IPS-NIHi7 (cell line): ENCODE measurements around the gene GFRA3.

ENCODE experiments used
- DNase-seq: peaks from one replicate; pipeline ENCODE4 v3.0.0; 2012; ENCODE audit warnings: mixed read lengths; ENCODE audit errors: extremely low spot score

GFRA3 gene

DNA sequence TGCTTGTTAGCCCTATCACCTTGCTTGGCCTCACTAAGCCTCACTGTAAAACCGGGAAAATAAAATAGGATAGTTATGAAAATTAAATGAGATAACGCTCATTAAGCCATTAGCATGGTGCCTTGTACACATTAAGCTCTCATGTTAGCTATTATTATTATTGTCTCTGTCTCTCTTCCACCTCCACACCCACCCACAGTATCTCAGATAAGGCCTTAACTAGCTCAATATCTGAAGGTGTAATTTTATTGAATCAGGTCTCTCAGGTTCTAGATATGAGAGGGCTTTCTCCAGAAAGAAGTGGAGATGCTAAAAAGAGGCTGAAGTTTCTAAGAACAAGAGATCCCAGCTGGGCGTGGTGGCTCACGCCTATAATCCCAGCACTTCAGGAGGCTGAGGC is 27.6 kb downstream of the GFRA3 start:
- no peak for DNase-seq

DNA sequence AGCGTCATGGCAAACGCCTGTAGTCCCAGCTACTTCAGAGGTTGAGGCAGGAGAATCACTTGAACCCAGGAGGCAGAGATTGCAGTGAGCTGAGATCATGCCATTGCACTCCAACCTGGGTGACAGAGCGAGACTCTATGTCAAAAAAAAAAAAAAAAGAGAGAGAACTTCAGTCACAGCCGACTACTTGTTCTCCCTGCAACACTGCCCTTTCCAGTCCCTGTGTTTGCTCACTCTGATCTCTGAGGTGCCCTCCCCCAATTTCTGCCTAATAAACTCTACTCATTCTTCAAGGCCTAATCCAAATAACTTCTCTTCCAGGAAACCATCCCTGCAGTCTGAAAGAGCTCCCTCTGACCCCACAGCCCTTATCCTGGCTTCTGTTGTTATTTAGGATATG is 28.1 kb downstream of the GFRA3 start:
- no peak for DNase-seq

DNA sequence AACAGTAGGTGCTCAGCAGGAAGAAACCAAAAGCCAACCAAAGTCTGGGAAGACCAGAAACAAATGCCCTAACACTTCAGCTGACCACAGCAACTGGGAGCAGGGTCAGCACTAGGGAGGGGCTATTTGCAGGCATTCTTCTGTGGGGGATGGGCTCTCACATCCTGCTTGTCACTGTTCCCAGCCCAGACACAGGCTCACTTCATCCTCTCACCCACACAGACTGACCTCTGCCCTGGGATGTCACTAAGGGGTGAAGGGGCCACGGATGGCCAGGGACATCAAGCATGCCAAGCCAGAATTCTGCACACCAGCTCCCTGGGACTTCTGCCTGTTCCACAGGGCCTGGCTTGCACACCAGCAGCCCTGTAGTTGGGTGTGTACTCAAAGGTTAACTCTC is 28.7 kb downstream of the GFRA3 start:
- peak; percentile 73 for DNase-seq

DNA sequence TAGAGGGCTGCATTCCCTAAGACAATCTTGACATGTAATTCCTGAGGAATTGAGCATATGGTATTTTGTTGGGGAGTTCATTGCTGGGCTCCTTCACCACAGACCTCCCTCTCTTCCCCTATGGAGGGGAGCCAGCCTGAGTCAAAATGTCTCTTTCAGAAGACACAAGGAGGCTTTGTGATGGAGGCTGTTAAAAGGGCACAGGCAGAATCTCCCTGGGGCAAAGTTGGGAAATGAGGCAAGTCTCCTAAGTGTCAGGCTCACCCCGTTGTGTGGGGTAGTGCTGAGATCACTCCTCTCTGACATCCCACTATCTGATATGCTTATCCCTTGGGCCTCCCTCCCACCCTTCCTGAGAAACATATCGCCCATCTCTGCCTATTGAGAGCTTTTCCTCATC is 30.6 kb downstream of the GFRA3 start:
- DNase-seq: no peak

DNA sequence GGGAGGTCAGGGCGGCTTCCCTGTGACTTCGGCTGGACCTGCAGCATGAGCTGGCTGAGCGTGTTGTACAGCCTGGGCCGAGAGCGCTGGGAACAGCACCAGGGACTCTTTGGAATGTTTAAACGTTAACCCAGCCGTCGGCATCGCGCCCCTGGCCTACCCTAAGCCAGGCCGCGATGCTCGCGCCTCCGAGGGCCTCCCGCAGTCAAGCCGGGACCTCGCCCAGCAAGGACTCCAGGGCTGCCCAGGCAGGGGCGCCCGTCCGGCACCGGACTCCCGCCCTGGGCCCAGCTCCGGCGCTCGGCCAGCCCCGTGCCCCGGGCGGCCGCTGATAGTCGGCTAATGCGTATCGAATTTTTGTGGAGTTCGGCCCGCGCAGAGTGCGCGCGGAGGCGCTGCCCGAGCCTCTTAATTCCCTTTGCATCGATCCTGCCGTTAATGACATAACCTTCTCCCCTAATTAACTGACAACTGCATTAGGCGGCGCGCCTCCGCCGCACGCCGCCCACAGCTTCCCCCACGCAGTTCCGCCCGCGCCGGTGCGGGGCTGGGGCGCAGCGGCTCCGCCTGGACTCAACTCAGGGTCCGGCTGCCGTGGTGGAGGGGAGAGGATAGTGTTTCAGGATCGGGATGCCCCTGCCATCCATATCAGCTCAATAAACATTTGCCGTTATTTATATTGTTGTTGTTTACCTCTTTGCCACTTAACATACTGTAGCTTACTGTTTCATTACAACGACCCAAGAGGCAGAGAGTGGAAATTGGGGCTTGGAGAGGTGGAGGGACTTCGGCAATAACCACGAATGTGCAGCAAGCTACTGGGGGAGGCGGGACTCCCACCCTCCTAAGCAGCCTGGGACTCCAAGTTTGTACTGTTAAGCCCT is 32.5 kb downstream of the GFRA3 start:
- DNase-seq: peak; percentile 71

DNA sequence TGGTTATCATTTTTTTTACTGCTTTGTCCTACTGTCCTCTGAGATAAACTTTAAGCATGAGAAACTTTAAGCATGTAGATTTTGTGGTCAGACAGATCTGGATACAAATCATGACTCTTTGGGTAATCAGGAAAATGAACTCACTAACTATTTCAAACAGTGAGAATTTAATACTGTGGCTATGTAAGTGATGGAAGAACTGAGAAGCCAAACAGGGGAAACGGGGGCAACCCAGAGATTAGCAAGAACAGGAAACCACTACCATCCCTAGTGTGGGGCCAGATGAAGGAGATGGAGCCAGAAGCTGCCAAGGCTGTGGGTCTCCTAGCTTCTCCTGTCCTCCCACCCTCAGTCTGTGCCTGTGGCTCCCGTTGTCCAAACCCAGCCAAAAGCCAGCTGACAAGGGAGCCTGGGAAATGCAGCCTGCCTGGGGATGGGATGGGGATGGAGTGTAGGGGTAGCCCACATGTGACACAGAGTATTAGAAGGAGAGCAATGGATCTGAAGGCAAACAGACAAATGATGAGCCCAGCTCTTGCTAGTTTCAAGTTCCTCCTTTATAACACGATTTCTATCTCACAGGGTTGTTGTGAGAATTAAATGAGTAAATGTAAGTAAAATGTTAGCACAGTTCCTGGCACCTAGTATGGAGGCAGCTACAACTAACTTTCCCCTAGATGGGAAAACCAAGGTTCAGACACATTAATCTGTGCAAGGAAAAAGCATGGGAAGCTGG is 33.6 kb downstream of the GFRA3 start:
- DNase-seq: no peak

DNA sequence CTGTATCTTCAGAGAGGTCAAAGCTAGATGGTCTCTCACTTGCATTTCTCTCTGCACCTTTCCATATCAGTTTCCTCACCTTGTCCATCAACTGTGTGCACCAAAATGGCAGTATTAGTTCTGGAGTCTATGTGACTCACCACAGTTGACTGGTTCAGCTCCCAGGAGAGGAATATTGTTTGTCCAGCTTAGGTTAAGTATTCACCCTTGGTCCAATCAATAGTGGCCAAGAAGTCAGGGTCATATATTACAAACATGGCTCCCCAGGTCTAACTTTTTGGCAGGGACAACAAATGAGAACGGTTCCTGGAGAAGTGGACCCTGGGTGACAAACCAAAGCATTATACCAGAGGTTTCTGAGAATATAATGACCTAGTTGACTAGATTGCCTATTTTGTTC is 36.4 kb downstream of the GFRA3 start:
- DNase-seq: no peak

DNA sequence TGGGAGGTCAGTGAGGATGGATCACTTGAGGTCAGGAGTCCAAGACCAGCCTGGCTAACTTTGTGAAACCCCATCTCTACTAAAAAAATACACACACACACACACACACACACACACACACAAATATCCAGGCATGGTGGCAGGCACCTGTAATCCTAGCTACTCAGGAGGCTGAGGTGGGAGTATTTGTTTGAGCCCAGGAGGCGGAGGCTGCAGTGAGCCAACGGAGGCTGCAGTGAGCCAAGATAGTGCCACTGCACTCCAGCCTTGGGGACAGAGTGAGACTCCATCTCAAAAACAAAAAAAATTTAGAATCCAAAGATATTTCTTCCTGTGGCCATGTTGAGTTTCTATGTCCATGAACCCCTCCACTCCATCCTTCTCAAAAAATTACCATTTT is 39.8 kb downstream of the GFRA3 start:
- no peak for DNase-seq

DNA sequence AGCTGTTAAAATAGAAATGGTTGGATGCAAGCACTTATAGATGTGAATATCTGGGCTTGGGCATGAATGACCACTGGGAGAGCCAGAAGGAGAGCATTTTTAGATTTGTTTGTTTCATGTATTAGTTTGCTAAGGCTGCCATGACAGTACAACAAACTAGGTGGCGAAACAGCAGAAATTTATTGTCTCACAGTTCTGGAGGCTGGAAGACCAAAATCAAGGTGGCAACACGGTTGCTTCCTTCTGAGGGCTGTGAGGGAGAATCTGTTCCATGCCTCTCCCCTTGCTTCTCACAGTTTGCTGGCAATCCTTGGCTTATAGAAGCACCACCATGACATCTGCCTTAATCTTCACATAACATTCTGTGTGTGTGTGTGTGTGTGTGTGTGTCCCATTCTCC is 41.1 kb downstream of the GFRA3 start:
- DNase-seq: no peak

DNA sequence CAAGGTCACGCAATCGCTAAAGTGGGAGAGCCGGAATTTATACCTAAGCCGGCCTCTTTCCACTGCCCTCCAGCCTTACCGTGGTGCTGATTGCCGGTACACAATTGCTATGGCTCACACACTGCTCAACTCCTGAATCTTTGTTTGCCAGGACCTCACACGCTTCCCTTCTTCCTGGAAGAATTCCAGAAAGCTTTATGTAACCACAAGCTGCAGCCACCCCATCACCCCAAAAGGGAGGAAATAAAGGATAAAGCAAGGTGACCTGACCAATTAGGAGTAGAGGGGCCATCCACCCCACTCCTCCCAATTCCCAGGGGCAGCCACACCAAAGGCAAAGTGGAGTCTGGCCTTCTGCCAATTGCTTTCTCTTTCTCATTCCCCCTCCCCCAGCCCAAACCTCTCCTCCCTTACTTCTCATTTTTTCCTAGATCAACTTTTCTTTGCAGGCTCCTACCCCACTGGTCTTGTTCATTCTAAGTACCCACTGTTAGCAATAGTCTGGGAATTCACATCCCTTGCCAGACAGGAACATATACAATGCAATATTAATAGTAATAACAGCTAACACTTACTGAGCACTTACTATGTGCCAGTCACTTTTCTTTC is 43.3 kb downstream of the GFRA3 start:
- DNase-seq: no peak

DNA sequence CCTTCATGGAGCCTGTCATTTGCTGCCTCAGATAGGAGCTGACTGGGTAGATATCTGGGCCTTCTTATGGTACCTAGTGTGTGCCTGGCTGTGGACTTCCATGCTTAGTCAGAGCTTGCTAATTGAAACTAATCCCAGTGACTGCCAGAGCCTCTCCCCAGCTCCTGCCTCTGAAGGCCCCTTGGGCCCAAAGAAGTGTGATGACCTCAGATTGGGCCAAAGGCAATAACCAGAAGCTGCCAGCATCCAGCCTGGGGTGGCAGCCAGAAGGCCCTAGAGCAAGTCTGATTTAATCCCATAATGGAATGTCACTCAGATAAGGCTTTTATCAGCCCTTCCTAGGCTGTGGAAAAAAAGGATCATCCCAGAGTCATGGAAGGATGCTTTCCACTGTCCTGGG is 44.2 kb downstream of the GFRA3 start:
- no peak for DNase-seq

DNA sequence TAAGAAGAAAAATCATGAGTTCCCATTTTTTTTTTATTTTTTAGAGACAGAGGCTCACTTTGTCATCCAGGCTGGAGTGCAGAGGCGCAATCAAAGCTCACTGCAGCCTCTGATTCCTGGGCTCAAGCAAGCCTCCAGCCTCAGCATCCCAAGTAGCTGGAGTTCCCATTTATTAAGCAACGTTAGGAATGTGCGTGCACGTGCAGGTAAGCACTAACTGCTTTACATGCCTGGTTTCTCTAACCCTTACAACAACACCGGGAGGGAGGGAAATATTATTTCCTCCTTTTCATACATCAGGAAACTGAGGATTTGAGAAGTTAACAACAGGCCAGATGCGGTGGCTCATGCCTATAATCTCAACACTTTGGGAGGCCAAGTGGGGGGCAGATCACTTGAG is 45.0 kb downstream of the GFRA3 start:
- DNase-seq: no peak

DNA sequence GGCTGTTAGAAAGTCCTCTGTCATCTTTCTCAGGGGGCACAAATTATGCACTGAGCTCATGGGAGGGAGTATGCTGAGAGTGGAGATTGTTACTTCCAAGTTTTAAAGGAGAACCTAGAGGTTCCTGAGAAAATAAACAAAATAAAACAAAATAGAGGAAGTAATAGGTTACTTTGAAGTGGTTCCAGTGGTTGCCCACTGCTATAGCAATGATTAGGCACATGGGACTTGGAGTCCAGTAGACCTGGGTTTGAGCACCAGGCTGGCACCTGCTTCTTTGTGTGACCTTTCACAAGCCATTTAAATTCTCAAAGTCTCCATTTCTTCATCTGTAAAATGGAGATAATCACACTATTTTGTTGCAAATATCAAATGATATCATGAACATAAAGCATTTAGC is 47.5 kb downstream of the GFRA3 start:
- DNase-seq: no peak

DNA sequence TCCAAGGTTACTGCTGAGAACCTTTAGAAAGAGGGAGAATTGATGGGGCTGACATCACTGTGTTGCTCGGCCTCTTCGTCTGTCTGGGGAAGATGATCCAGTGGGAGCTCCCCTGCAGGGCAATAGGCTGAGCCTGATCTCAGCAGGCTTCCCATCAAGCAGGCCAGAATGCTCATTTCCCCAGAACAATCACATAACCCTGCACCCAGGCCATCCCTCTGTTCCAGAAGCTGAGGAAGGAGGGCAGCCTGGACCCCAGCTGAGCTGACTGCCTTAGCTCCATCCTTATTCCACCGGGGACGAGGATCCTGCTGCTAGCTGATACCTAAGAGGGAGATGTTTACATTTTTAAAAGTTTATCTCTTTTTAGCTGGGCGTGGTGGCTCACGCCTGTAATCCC is 49.7 kb downstream of the GFRA3 start:
- DNase-seq: no peak

DNA sequence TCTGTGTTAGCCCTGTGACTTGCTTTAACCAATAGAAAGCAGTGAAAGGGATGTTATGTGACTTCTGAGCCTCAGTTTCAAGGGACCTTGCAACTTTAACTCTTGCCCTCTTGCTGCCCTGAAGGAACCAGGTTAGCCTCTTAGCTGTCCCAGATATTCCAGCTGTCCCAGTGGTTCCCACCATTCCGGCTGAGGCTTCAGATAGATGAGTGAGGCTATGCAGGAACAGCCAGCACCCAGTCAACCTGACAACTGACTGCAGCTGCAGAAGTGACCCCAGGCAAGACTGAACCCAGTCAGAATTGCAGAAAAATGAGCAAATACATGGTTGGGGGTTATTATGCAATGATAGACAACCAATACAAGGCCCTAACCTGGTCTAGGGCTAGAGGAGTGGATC is 50.9 kb downstream of the GFRA3 start:
- DNase-seq: no peak

DNA sequence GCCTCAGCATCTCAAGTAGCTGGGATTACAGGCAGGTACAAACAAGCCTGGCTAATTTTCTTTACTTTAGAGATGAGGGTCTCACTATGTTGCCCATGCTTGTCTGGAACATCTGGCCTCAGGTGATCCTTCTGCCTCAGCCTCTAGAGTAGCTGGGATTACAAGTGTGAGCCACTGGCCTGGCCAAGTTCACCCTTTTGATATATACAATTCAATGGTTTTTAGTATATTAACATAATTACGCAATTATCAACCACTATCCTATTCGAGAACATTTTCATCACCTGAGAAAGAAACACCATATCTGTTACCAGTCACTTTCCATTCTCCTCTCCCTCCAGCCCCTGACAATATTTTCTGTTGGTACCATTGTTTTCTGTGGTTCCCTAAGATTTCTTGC is 57.6 kb downstream of the GFRA3 start:
- DNase-seq: no peak

DNA sequence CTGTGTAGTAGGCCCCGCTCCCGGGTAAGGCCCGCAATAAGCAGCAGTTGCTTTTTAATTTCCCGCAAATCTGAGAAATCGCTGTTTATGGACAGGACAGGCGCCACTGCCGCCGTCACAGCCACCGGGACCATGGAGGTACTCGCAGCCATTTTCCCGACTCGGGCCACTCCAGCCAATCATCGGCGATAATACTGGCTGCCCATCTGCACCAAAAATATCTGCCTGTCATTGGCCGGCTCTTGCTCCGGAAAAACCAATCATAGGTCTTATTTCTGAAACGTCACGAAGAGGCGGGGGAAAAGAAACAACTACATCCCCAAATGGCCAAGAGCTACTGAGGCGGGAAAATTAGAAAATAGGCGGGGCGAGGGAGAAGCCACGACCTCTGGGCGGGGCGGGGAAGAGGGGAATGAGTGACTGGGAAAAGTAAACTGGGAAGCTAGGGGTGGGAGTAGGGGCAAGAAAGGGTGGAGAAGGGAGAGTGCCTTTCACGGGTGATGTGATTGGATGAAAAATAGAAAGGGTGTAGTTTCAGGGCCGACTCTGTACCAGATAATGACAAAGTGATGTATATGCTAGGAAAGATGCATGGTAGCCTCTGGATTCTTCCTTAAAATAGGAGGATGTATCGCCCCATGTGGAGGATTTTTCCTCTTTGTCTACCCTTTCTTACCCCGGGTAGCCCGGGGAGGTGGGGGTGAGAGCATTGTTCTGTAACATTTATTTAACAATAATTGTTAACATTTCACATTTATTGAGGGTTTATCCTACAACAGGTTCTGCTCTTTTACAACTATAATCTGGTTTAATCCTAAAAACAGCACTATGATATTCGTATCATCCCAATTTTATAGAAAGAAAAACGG is 61.0 kb downstream of the GFRA3 start, which contains the start of gene CDC23:
TSS of gene CDC23 (minus strand) at position 163 of the 869 bp plus-strand sequence. CDS start at position 152, 11 bp downstream.
- DNase-seq: peak; percentile 99

DNA sequence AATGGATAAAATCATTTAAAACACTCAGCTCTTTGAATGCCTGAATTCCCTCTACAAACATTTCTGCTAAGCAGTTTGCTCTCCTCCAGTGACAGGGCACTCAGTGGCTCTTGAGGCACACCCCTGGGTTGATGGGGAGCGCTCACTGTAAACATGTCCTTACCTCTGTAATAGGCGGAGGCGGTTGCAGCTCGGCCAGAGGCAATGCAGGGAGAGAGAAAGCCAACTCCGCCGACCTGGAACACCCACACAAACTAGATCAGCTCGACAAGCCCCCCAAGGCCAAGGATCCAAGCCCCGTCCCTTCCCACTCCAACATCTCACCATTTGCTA is 61.6 kb downstream of the GFRA3 start:
- no peak for DNase-seq

DNA sequence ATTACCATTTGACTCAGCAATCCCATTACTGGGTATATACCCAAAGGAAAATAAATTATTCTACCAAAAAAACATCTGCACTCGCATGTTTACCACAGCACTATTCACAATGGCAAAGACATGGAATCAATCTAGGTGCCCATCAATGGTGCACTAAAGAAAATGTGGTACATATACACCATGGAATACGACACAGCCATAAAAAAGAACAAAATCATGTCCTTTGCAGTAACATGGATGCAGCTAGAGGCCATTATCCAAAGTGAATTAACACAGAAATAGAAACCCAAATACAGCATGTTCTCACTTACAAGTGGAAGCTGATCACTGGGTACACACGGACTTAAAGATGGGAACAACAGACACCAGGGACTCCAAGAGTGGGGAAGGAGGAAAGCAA is 63.4 kb downstream of the GFRA3 start:
- DNase-seq: no peak
